Activated CD8-positive, alpha-beta memory T cell treated with anti-CD3 and anti-CD28 coated beads for 36 hours (primary cell): ENCODE measurements around the gene NKD2. TPM values are rescaled to one million over a fixed set of nuclear protein-coding genes. Genes with fewer than 3 reads are reported as not detected.
"Not testable (repeated sequence)": the region's sequence is repeated elsewhere in the genome, so short reads cannot be mapped to it uniquely, and the experiment has no call there.

Experiments used
- CTCF ChIA-PET: fragments of 350-600 bp; sonication (Branson Sonifier 250); formaldehyde crosslinking; loops from one replicate; lab custom pipeline; 2021; ENCODE audit warnings: antibody characterized with exemption; lab: Charles Lee
- POLR2A ChIA-PET: fragments of 350-600 bp; sonication (Branson Sonifier 250); formaldehyde crosslinking; loops from one replicate; lab custom pipeline; 2021; ENCODE audit warnings: antibody characterized with exemption; lab: Charles Lee
- total RNA-seq, 2 experiments: library from RNA; stranded (reverse); gene quantifications; one replicate each; pipeline ENCODE4 v1.2.3, GENCODE V29; 2021

The NKD2 gene
- total RNA-seq, 2 experiments from 2014 or later, result 0.40 to 0.59 TPM

DNA sequence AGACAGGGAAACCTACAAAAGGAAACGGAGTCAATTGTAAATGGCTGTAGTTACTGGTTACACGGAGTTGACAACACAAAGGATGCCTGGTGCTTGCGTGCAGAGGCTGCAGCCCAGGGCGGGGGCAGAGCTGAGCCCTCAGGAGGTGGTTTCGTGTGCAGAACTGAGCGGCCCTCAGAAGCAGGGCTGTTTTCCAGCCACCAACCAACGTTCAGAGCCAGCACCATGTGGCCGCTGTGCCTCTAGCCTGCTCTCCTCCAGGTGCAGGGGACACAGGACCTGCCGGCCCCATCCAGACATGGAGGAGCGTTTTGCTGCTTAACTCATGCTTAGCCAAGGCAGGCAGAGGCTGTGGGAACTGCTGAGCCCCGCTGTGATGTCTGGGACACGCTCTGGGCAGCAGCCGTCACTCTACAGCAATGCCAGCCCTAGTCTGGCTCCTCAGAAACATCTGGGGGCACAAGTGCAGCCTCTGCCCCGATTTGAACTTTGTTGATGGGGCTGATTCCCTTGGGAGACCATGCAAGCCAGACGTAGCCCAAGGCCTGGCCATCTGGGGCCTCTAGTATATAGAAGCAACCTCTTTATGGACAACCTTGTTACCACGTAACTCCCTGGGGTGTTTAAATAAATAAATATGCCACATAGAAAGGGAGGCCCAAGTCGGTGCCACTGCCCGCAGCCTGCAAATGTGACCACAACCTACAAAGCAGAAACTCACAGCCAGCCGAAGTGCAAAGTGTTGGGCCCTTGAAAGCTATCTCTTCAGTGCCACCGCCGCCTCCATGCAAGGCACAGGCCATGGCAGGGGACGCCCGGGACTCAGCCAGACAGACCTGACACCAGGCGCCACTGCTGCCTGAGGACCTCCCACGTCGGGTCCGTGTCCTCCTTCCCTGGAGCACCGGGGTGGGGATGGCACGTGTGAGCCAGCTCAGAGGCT is 42.1 kb downstream of the NKD2 start:
- ChIA-PET POLR2A (no interaction called here), CTCF (no interaction called here)

DNA sequence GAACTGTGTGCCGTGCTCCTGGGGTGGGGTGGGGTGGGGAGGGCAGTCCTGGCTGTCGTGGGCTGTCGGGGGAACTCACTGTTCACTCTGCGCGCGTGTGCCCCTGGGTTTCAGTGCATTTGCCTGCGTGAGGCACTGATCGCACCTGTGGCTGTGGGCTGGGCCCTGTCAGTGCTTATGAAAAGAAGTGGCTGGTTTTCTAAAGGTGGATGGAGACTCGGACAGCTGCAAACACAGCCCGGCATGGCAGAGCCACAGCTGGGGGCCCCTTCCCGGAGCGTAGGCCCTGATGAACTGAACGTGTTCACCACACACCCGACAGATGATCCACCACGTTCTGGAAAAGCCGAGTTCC is 42.7 kb downstream of the NKD2 start:
- ChIA-PET POLR2A (no interaction called here), CTCF (no interaction called here)

DNA sequence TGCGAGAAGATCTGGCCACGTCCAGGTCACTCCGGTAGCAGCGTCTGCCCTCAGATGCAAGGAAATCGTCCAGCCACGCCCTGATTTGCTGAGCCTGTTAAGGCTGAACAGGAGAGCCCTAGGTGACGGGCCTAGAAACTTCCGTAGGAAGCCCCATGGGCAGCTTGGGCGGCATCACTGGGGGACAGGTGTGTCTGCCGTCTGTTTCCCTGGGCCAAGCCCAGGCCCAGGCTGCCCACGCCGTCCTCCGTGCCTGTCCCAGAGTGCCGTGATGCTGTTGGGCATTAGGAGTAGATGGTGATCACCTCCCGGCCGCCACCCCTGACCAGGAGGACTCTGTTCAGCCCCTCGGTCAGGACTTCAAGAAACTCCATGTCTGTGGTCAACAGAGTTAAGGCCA is 43.5 kb downstream of the NKD2 start:
- CTCF ChIA-PET, result no interaction called here
- POLR2A ChIA-PET, result no interaction called here

DNA sequence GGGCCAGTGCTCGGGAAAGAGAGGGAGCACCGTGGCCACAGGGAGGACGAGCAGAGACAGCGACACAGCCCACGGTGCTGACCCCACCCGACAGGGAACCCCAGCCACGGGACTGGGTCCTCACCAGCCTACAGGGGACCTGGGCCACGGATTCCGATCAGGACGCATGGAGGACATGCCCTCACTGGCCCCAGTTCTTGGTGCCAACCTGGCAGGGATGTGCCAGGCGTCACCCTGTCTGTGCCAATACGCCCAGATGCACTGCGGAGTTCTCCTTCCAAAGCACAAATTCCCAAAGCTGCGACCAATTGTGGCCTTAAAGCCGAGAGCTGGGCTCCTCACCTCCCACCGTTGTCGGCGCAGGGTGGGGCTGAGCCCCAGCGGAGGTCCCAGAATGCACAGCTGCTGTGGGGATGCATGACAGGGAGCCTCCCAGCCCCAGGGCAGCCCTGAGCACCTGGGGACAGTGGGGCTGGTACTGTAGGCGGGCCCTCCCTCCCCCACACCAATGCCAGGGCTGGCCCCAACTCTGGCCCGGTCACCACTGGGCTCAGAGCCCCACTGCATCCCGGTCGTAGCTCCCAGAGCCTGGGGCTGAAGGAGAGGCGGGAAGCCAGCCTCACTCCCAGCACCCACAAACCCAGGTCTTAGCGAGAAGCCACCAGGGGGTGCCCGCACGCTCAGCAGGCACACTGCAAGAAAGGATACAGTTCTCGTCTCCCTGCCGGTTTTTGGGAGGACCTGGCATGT is 44.2 kb downstream of the NKD2 start:
- POLR2A ChIA-PET, result no interaction called here
- CTCF ChIA-PET, result no interaction called here

DNA sequence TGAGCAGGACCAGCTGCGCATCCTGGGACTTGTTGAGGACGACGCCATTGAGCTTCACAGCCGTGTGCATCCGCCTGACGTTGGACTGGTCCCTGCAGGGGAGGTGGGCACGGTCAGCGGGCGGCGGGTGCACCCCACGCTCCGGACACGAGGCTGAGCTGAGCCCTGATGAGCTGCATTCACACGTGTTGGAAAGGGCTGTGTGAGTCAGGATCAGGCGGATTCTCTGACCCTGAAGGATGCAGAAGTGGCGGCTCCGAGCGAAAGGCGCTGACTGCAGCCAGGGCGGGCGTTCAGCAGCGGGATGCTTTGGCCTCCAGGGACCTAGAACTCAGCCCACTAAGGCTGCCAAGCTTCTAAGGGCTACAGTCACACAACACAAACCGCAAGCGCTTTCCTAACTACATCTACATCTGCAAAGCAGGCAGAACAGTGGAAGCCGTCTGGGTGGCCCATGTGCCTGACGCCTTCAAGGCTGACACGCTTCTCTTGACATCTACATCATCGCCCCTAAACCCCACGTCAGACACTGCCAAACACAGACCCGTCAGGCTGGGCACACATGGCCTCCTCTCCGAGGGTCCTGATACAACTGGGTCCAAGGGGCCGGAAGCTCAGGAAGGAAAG is 44.9 kb downstream of the NKD2 start:
- POLR2A ChIA-PET, result no interaction called here
- CTCF ChIA-PET, result no interaction called here

DNA sequence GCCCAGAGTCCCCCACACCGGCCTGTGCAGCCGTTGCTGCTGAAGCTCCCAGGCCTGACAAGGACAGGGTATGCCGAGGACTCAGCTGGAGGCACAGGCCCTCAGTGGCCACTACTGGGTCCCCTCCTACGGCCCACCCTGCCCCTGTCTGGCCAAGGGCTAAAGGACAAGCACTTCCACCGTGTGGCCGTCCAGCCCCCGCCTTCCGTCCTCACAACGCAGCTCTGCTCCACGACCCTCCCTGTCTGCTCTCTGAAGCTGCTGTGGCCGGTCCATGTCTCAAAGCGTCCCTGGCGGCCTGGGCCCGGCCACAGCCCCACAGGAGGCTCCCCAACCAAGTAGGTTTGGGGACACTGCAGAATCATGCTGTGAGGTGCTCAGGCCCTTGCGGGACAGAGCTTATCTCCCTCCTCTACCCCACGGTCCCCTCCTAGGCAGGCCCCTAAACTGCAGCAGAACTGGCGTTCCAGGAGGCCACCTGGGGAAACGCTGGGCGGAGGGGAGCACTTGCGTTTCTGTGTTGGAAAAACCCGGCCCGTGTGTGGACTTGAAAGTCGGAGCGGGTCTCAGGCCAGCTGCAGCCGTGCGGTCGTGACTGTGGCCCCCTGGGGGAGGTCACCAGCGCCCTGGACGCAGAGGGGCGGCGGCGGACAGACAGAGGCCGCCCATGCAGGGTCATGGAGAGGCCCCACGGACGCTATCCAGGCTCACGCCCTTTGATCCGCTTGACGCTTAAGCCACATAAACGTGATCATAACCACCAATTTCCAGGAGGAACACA is 45.6 kb downstream of the NKD2 start:
- ChIA-PET POLR2A (no interaction called here), CTCF (no interaction called here)

DNA sequence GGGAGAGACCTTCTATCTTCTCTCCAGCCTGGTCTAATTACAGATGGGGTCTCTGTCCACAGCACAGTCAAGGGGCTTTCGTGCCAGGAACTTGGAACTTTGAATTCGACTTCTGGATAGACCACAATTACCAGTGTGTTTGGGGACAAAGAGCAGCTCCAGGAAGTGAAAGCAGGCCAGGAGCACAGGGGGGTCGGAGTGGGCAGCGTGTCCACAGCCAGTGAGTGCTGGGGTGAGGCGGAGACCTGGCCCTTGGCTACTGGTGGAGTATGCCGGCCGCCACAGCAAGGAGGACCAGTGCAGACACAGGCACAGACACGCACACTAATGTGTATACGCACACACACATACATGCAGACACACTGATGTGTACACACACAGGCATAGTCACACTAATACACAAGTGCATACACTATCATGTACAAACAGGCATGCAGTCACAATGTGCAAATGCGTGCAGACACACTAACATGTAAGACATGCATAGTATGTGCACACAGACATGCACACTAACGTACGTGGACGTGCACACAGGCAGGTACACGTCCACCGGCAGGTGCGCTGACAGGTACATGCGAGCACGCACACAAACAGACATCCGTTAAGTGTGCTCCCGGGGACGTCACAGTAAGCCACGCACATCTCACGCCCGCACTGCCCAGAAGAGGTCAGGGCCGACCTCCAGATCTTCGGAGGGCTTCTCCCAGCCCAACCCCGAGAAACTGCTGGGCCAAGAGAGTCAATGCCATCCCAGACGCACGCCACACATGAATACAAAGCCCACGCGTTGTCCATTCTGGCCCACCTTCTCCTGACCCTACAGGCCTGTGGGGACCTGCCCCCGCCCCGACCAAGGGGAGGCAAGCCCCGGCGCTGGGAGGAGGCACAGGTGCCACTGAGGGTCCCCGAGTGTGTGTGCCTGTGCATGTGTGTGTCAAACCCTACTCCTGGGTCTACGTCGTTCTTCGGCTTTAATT is 46.5 kb downstream of the NKD2 start:
- ChIA-PET CTCF (no interaction called here), POLR2A (no interaction called here)

DNA sequence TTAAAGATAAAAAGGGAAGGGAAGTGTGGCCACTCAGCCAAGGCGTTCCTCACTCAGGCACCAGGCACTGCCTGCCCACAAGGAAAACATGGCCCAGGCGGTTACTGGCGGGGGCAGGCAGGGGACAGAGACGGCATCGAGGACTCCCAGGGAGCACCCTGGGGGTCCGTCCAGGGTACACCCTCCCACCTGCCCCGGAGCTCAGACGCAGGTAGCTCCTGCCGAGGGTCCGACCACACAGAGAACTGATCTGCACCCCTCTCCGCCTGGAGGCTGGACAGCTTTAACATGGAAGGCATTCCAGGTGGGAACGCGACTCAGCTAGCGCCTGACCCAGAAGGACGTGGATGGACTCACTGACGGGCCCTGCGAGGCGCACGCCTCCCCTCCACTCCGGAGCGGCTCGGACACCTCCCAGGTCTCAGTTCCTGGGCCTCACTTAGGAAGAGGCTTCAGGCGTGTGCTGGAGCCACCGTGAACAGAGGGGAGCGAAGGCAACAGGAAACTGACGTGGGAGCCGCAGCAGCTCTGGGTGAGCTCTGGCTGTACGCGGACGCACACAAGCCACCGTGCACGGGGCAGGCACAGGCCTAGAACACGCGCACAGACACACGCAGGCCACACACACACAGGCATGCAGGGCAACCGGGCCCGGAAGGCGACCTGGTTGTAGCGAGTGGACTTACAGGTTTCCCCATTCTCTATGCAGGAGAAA is 47.5 kb downstream of the NKD2 start:
- POLR2A ChIA-PET, result no interaction called here
- CTCF ChIA-PET, result no interaction called here

DNA sequence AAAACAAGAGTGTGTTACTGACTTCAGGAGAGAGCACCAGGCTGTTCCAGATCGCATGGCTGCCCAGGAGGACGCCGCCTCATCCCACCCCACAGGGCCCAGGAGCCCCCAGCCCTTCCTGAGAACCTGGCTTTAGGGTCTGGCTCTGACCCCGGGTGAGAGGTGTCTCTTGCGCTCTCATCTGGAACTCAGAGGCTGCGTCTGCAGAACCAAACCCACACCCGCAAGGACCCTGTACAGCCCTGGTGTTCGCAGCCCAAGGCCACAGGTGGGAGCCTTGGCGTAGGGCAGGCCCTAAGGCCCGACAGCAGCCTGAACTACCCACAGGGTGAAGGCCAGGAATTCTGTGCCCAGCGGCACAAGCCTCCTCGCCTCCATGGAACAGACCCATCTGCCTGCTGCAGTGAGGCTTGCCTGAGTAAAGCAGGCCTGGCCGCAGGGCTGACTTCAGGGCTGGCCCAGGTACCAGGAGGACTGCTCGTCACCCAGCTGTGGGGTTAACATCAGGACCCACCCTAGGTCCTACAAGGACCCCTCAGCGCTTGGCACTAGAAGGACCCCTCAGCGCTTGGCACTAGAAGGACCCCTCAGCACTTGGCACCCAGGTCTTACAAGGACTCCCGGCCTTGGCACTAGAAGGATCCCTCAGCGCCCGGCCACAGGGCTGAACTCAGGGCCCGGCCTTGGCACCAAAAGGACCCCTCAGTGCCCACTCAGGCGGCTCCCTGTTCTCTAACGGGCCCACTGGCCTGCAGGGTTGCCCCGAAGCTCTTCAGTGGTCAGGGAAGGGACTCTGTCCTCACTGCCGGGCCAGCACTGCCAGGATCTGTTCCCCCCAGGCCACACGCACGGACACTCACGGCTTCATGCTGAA is 48.2 kb downstream of the NKD2 start:
- ChIA-PET CTCF (no interaction called here), POLR2A (no interaction called here)

DNA sequence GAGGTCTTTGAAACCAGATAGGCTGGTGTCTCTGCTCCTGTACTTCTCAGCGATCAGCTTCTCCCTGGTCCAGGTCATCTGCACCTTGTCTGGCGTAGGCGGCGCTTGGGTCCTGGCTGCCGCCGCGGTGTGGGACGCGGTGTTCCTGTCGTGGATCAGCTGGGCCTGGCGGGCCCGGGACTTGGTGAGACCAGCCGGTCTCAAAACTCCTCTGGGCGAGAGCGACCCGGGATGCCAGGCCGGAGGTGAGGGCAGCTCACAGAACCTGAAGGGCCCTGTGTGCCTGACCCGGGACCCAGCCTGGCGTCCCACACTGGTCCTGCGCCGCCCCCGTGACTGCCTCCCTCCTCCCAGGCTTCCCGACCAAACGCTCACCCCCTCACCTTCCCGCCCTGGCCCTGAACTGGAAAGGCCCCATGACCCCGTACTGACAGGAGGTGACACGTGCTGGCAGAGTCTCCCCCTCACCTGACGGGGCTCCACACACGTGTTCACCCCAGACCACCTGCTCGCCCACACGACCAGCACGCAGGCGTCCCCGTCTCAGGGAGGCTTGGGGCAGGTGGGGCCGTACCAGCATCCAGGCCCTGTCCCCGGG is 49.0 kb downstream of the NKD2 start:
- ChIA-PET CTCF (no interaction called here), POLR2A (no interaction called here)

DNA sequence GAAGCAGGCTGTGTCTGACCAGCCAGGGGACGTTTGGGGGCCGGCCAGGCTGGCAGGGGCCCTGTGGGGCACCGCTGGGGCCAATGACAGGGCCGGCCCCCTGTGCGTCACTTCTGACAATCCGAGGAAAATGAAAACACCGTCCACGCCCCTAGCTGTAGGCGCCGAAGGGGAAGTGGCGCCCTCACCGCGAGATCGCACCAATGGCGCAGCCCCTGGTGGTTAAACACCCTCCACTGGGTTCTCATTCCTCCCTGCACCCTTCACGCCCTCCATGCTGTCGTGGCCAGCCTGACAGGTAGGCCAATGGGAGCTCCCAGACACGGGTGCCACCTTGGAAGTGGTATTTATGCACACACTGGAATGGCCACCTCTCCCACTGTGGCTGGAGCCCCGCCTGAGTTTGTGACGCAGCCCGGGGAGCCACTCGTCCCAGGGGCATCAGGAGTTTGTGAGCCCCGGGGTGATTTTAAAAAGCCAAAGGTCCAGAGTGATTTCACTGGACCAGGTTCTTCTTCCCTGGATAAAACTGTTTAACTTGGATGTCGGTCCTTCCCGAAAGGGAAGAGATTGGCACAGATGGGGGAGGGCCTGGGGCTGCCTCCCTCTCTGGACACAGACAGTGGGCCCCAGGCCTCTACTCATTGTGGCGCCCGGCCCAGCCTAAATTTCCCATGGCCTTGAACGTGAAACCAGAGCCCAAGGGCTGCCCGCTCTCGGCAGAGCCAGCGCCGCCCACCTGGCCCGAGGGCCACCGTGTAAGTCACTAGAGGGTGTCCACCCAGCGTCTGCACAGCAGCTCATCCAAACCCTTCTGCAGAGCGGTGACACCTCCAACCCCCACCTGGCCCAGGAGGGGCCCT is 49.7 kb downstream of the NKD2 start:
- ChIA-PET POLR2A (no interaction called here), CTCF (no interaction called here)

DNA sequence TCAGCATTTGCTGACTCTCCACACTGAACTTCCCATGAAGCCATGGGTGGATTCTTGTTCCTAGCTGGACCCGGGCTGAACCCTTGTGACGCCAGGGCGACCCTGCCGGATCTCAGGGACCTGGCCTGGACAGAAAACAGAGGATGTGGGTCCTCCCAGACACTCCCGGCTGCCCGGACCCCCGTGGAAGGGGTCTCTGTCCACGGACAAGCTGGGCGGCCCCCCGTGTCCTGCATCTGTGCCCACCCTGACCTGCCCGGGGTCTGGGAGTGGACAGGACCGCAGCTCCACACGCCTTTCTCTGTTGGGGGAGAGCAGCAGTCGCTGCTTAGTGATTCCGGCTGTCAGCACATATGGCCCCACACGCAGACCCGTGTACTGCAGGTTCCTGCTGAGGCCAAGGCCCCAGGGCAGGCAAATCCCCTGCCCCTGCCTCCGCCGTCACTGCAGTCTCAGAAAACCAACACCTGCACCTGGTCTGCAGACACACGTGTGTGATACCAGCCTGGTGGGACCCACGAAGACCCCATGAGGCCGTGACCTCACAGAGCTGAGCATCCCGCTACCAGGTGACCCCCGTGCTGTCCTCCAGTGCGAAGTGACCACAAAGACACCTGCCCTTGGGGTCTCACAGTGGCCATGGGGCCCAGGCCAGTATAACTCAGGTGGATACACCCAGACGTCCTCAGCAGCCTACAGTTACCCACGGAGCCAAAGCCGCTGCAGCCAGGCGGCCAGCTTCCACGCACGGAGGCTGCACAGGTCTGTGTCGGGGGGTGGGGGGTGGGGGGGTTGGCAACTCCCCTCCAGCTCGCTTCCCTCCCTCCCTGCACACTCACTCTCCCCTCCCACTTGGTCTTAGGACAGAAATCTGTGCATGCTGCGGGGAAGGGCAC is 50.6 kb downstream of the NKD2 start:
- POLR2A ChIA-PET, result no interaction called here
- CTCF ChIA-PET, result no interaction called here

DNA sequence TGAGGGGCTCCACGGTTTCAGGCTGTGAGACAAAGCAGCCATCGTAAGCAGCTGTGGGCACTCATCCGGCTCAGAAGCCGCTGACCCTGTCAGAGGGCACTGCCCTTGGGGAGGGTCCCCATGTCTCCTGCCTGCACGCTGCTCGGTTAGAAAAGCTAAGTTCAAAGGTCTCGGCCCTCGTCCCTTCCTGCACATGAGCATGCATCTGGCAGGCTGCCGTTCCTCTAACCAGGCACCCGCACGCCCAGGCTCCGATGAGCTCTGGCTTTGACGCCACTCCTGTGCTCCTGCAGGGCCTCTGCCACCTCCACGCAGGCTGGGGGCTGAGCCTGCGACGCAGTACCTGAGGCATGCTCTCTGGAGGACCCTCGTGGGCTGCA is 51.3 kb downstream of the NKD2 start:
- ChIA-PET POLR2A (no interaction called here), CTCF (no interaction called here)

DNA sequence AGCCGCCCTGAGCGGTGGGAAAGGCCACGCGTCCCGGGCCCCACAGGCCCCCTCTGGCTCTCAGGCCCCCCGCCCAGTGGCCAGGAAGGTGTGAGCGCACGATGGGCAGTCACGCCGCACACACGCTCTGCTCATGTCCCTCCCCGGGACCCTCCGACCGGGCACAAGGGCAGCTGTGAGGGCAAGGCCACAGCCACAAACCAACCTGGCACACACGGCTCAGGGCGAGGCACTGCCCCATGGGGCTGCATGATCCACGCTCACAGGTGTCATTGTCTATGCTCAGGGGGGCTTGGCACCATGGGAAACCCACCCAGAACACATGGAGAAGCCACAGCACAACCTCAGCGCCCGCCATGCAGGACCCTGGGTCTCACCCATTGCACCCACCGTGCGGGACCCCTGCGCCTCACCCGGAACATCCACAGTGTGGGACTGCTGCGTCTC is 52.0 kb downstream of the NKD2 start:
- ChIA-PET POLR2A (no interaction called here), CTCF (no interaction called here)

DNA sequence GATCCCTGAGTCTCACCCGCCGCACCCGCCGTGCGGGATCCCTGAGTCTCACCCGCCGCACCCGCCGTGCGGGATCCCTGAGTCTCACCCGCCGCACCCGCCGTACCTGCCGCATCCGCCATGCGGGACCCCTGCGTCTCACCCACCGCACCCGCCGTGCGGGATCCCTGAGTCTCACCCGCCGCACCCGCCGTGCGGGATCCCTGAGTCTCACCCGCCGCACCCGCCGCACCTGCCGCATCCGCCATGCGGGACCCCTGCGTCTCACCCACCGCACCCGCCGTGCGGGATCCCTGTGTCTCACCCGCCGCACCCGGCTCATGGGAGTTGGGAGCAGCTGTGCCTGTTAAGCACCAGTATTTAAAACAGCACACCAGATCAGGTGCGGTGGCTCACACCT is 52.7 kb downstream of the NKD2 start:
- CTCF ChIA-PET, POLR2A ChIA-PET: not testable (repeated sequence)
